ENCODE measurements around the gene DDX47.

The DDX47 gene

DNA sequence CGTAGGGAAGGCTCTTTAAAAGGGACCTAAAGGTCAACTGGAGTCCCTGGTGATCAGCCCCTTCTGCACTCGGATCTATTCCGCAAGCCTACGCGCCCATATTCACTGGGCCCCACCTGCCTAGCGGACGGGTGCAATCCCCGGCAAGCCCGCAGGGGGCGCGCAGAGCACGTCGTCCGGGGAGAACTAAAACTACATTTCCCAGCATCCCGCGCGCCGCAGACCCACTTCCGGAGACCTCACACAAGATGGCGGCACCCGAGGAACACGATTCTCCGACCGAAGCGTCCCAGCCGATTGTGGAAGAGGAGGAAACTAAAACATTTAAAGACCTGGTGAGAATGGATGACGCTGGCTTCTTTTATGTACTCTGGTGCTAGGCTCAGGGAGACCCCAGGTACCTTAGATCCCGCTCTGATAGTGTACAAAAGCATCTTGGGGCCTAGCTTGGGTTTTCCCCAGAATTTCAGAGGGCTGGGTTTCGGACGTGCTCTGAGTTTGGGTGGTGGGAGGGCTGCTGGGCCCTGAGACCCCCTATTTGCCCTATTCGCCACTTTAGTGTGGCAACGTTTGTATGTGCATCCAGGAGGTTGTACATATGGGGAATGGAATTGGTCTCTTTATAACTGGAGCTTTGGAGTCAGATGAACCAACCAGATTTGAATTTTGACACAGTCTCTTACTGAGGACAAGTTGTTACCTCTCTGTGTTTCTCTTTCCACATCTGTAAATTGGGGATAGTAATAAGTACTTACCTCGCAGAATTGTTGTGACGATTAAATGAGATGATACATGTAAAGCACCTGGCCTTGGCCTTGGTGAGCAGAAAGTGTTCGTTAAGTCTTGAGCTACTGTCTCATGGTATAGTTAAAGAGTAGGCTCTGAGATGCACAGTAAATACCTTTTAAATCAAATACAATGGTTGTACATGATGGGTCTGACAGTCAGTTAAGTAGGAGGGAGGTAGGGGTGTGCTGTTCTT, at the start of gene DDX47:
Gene DDX47 (plus strand): TSS at position 227 of the 982 bp plus-strand sequence. CDS start 22 bp downstream, at position 249.
- DNase-seq (ENCODE audit: low spot score): peak; percentile 96

DNA sequence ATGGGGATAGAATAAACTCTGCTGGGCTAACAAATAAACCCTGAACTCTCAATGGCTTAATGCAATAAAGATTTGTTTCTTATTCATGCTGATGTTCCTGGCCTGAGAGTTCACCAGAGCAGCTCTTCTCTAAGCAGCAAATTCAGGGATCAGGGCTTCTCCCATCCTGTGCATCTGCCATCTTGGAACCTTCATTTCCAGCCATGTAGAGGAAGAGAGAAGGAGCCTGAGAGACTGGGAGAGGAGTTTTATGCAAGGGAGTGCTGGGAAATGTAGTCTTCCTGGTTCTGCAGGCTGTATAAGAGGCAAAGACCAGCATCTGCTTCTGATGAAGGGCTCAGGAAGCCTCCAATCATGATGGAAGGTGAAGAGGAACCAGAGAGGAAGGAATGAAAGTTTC, 48.3 kb upstream of the DDX47 start:
- no peak for DNase-seq (ENCODE audit: low spot score)

DNA sequence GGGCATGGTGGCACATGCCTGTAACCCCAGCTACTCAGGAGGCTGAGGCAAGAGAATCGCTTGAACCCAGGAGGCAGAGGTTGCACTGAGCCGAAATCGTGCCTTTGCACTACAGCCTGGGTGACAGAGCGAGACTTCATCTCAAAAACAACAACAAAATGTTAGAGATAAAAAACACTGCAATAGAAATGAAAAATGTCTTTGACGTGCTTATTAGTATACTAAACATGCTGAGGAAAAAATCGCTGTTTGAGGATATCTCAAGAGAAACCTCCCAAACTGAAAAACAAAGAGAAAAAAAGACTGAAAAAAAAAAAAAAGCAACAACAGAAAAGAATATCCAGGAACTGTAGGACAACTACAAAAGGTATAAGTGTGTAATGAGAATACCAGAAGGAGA, 42.9 kb upstream of the DDX47 start:
- DNase-seq (ENCODE audit: low spot score): no peak

DNA sequence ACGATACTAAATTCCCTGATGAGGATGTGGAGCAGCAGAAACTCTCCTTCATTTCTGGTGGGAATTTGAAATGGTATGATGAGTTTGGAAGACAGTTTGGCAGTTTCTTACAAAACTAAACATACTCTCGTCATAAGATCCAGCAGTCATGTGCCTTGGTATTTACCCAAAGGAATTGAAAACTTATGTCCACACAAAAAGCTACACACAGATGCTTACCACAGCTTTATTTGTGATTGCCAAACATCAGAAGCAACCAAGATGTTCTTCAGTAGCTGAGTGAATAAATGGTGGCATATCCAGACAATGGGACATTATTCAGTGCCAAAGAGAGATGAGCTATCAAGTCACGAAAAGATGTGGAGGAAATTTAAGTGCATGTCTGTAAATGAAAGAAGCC, 38.4 kb upstream of the DDX47 start:
- DNase-seq (ENCODE audit: low spot score): no peak

DNA sequence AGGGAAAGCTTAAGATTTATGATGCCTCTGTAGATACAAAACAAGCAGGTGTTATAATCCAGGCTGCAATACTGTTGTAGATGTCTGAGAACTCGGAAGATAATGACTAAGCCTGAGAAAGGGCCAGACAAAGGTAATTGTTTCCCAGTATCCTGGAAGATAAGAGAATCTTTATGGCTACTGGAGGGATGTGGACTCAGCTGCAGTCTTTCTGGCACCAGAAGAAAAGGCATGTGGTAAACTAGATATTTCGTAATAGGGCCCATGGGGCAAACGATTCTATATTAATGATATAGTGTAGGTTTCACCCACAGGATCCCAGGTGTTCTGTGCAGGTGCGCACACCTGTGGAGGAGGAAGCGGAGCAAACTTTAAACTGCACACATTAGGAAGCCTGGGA, 36.9 kb upstream of the DDX47 start:
- DNase-seq (ENCODE audit: low spot score): no peak

DNA sequence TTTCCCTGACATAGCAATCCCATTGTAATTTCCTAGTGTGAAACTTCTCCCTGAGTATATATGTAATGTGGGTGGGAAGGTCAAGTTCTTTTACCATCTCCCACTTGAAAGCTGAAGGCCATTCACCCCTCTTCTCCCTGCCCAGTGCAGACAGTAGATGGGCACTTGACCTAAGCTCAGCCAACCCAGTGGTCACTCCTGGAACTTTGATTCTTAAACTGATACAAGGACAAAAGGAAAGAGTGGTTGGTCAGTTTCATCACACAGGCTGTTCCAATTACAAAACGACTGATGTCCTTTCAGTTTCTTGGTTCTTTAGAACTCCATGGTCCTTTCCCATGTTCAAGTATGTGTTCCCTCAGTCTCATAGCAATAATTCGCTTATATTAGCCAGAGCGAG, 36.1 kb upstream of the DDX47 start:
- no peak for DNase-seq (ENCODE audit: low spot score)

DNA sequence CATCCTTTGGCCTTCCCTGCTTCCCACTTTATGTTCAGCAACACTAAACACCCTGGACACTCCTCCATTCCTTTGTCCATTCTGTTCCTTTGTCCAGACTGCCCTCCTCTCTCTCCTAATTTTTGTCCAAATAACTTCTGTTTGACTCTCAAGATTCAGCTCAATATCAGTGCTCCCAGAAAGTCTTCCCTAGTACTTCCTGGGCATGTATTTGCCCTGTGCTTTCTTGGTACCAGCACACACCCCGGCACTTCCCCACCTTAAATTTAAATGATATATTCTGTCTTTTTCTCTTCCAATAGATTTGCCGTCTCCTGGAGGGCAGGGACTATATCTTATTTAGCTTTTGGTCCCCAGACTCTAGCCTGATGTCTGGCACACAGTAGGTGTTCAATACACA, 34.1 kb upstream of the DDX47 start:
- no peak for DNase-seq (ENCODE audit: low spot score)

DNA sequence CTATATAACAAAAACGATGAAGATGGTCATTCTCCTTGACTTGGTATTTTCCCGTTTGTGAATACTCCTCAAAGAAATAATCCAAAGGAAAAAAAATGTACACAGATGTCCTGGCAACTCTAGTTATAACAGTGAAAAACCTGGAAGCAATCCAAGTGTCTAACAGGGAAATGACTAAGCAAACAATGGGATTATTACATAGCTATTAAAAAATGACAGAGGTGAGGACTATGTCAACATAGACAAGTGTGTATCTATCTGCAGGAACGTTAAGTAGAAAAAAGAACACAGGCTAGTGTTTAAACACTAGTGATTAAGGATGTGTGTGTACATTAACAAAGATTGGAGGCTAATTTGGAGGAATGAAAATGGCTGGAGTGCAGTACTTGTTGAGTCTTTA, 33.6 kb upstream of the DDX47 start:
- no peak for DNase-seq (ENCODE audit: low spot score)

DNA sequence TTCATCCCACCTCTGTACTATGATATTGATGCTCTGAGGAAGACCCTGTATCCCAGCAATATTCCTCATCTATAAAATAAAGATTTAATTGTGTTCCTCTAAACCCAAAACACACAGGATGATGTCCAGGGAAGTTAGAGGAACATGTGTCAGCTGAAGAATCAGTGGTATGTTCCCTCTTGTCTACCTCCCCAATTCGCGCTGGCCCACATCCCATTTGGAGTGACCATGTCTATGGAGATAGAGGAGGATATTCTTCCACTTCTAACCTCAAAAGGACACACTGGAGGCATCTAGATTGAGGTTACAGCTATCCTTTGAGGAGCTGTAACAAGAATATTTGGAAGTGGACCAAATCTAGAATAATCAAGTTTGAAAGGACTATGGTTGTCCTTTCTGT, 29.0 kb upstream of the DDX47 start:
- DNase-seq (ENCODE audit: low spot score): no peak

DNA sequence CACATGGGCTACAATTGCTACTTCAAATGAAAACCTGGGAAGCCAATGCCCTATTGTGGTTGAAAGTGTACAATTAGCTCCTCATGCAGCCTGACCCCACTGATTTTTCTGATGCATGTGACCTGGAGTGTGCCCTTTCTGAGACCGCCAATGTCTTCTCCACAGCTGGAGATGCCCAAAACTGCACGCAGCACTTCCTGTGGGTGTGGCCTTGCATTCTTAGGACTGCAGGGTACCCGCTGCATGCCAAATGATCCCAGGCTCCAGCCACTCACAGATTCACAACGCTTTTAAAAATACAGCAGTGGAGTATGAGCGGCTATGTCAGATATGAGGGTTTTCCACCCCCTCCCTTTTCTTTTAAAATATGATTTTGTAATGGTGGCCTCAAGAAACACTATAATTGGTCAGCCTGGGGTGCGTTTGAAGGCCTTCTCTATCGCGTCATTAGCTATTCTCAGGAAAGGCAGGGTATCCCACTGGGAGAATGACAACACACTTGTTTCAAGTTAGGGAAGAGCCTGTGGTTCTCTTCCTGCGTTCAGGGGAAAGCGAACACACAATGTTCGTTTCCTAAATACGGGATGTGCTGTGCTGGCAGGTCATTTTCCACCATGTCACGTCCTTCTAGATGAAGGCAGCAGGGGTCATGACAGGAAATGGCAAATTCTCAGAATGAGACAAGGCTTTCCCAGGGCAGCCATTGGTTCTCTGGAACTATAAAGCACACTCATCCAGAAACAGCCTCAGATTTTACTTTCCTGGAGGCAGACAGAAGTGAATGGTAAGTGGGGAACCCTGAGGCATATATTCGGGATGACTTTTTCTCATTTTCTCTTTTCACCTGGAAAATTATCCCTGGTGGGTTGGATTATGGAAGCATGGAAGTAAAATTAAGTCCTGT, 28.0 kb upstream of the DDX47 start, which contains the start of gene APOLD1:
Gene APOLD1 (plus strand): TSS at position 749 of the 904 bp plus-strand sequence. CDS start 33 bp downstream, at position 782.
- DNase-seq (ENCODE audit: low spot score): no peak

DNA sequence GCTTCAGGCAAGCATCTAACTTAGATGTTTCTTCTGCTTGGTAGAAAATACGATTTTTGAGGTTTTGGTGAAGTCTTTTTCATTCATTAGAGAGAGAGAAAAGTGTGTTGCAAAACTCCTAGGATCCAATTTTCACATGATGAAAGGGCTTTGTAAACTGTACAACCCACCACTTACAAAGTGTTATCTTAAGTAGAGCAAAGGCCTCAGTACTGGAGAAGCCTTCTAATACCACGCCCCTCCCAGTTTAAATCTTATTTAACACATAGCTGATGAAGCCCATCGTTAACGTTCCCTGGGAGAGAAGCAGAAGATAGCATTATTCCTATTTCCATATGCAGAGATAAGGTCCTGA, 26.8 kb upstream of the DDX47 start:
- no peak for DNase-seq (ENCODE audit: low spot score)

DNA sequence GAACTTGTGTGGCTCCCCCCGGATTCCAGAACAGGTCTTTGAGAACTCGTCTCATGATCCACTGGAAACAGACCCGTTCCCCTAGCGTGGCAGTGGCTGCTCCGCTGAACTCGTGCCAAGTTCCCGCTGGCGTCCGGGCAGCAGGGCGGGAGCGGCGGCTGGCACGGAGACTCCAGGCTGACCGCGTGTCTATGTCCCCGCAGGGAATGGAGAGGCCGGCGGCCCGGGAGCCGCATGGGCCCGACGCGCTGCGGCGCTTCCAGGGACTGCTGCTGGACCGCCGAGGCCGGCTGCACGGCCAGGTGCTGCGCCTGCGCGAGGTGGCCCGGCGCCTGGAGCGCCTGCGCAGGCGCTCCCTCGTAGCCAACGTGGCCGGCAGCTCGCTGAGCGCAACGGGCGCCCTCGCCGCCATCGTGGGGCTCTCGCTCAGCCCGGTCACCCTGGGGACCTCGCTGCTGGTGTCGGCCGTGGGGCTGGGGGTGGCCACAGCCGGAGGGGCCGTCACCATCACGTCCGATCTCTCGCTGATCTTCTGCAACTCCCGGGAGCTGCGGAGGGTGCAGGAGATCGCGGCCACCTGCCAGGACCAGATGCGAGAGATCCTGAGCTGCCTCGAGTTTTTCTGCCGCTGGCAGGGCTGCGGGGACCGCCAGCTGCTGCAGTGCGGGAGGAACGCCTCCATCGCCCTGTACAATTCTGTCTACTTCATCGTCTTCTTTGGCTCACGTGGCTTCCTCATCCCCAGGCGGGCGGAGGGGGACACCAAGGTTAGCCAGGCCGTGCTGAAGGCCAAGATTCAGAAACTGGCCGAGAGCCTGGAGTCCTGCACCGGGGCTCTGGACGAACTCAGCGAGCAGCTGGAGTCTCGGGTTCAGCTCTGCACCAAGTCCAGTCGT, 26.2 kb upstream of the DDX47 start:
- peak; percentile 75 for DNase-seq (ENCODE audit: low spot score)

DNA sequence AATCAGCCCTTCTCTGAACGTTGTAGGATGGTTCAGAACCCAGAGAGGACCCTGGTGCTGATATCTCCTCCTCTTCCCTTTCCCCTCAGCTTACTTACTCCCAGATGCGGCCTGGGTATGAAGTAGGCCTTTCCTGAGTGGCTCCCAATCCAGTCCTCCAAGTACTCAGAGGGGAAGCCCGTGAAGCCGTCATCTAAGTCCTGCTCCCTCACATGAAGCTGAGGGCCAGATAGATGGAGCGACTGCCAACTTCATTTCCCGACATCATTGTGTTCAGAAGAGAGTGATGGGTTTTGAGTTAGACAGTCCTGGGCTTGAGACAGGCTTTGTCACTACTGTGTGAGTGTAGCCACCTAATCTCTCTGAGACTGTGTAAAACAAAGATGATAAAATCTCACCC, 25.0 kb upstream of the DDX47 start:
- no peak for DNase-seq (ENCODE audit: low spot score)

DNA sequence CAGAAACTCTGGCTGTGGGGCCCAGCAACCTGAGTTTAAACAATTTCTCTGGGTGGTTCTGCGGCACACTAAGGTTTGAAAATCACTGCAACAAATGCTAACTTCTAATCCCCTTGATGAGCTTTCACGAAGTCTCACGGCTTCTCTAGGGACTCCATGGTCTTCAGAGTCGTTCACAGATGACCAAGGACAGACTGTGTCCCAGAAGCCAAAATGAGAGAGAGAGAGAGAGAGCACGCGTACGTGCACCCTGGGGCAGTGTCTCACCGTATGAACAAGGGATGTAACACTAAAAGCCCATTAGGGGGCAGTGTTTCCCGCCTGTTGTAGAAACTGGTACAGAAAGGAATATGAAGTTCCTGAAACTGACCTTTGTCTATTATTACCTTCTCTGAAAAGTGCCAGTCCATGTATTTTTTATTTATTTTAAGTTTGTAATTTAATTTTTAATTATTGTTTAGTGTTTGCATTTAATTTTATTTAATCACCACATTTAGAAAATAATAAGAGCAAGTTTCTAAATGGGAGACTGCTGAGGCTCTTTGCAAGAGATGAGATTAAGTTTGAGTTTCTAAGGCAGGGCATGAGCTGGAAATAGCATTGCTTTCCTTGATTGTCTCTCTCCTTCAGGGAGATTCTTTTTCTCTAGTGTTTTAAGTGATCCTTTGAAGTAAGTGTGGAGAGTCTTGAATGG, 24.3 kb upstream of the DDX47 start:
- DNase-seq (ENCODE audit: low spot score): peak; percentile 81

DNA sequence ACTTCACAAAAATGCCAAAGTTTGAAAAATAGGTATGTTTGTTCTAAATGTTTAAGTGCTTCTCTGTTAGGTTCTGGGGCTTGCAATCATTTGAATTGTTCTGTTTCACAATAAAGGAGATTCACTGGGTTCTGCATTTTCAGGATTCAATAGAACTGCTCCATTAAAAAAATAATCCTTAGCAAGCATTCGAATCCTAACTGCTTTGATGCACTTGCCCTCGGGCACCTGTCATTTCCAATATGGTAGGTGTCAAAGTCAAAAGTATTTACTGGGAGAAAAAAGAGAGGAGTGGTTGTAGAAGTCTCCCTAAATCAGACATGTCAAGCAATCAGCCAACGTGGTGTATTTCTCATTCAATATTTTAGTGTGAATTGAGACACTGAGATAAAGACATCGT, 22.2 kb upstream of the DDX47 start:
- DNase-seq (ENCODE audit: low spot score): no peak

DNA sequence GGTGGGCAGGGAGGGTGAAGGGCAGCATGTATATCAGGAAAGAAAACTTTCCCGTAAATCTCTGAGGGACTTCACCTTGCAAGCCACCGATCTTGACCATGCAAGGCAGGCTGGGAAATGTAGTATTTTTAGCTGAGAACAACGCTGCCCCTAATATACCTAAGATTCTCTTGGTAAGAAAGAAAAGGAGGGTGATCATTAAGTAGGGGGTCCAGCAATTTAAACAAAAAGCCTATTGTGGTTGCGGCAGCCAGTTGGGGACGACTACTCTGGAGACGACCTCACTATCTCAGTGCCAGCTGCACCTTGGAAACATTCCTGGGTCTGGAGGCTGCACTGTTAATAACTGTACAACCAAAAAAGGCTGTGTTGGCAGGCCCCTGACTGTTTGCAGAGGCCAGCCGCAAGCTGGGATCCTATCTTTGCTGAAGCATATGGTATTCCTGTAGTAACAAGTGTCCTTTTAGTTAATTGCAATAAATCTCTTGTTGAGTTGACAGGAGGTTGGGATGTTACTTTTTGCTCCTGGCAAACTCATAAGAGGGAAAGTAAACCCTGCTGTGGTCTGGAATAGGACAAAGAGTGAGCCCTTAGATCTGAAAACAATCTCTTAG, 21.3 kb upstream of the DDX47 start:
- DNase-seq (ENCODE audit: low spot score): no peak

DNA sequence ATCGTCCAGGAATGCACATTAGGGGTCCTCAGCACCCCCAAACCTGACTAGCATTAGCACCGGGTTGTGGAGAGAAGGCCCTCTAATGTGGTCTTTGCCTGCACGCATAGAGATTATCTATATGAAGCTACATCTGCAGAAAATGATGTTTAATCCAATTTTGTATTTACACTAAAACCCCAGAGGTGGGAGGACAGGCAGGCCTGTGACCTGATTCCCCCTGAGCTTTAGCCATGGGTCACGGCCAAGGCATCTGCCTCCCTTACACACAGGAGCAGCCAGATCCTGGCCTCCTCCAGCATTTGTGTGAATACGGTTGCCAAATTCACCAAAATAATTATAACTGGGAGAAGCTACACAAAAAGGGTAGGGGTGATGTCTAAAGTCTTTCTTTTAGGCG, 20.7 kb upstream of the DDX47 start:
- DNase-seq (ENCODE audit: low spot score): no peak

DNA sequence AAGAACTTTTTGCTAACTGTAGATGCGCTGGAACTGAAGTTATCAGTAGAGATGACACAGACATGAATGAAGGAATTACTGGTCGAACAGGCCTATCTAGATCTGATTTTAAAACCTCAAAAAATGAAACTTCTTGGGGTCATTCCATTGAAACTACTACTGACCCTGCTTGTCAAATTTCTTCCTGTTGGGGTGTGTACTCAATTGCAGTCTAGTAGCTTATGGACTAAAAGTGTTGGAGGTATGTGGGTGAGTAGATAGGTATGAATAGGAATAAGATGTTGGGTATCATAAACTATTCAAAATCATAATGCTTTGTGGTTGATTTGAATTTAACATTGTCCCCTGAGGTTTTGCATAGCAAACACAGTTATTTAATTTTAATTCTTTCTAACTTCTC, 18.5 kb upstream of the DDX47 start:
- DNase-seq (ENCODE audit: low spot score): no peak

DNA sequence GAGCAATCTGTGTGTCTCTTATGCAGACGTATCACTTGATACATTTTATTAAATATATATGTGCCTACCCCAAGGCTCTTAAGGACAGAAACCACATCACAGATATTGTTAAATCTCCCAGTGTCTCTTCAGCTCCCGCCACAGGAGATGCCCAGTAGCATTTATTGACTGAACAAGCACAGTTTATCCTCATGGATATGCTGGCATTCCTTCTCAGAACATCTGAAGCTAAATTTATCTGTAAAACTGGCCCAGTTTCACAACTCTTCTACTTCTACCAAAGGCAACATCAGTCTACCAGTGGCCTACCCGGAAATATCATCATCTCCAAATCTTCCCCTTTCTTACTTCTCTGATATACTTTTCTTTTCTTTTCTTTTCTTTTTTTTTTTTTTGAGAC, 17.0 kb upstream of the DDX47 start:
- no peak for DNase-seq (ENCODE audit: low spot score)

DNA sequence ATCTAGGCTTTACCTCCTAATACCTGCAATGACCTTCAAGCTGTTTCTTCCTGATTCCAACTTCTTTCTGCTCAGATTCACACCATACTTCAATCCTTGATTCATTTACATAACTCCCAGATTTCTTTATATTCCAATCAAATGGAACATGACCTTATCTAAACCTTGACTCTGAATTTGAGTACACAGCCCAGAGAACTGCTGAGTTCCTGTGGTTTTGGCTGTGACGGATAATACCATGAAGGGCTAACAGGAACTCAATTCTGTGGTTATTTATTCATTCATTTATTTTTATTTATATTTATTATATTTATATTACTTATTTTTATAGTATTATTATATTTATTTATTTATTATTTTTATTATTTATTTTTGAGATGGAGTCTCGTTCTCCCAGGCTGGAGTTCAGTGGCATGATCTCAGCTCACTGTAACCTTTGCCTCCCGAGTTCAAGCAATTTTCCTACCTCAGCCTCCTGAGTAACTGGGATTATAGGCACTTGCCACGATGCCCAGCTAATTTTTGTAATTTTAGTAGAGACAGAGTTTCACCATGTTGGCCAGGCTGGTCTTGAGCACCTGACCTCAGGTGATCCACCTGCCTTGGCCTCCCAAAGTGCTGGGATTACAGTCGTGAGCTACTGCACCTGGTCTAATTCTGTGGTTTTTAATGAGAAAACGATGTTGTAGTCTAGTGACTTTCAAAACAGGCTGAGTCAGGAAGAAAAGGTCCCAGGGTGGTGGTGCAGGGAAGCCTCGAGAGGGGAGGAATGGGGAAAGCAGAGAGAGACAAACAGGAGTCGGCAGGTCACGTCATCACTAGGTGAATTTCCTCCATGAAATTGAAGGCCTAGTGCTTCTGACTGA, 16.0 kb upstream of the DDX47 start:
- DNase-seq (ENCODE audit: low spot score): no peak

Data from CD4-positive, alpha-beta T cell treated with Interleukin-2 at 100 ng/mL for 4 hours (primary cell).